Caki2 (cell line): ENCODE data around the gene DHRS3. TPM values are rescaled to one million over a fixed set of nuclear protein-coding genes. Genes with fewer than 3 reads are reported as not detected.

Source experiments
- DNase-seq: peaks from one replicate; pipeline ENCODE4 v3.0.0-alpha.2; 2015; ENCODE audit warnings: low read depth
- in situ Hi-C: cut with HindIII; loops from 2 replicates; pipeline ENCODE4 v1.10.0; 2016; ENCODE audit warnings: low sequenced_read_pairs, low pct_unique_long_range_greater_than_20kb, mixed read lengths
- total RNA-seq: library from RNA; depleted of rRNA; stranded (reverse); fragments of >200 nt; shearing (Covaris generic); gene quantifications from 2 replicates; pipeline ENCODE4 v1.2.3, GENCODE V29; 2014; ENCODE audit warnings: low replicate concordance

Gene DHRS3
- total RNA-seq, 1 experiment from 2014 or later: 550 TPM

GRCh38 chr1:12588695-12589094, 29.3 kb downstream of the DHRS3 start:
- in situ Hi-C loops: no loop called here
- no peak for DNase-seq

- in situ Hi-C loops: no loop called here
- DNase-seq: peak; percentile 87
These were observed 29.9 kb downstream of the DHRS3 start for GRCh38 chr1:12587981-12588640.

- in situ Hi-C loops: no loop called here
These were observed 31.8 kb downstream of the DHRS3 start for GRCh38 chr1:12585951-12586942.

GRCh38 chr1:12585536-12585935, 32.5 kb downstream of the DHRS3 start:
- no peak for DNase-seq
- in situ Hi-C loops: no loop called here

More at GRCh38 chr1:12585951-12586942, 31.8 kb downstream of the DHRS3 start:
- DNase-seq: no peak

- no peak for DNase-seq
- in situ Hi-C loops: no loop called here
These were observed 33.0 kb downstream of the DHRS3 start for GRCh38 chr1:12584900-12585525.

GRCh38 chr1:12583484-12583883, 34.5 kb downstream of the DHRS3 start:
- DNase-seq: no peak
- in situ Hi-C loops: no loop called here

- in situ Hi-C loops: no loop called here
- no peak for DNase-seq
These were observed 35.4 kb downstream of the DHRS3 start for GRCh38 chr1:12582649-12583048.

GRCh38 chr1:12581179-12581578, 36.8 kb downstream of the DHRS3 start:
- no peak for DNase-seq
- in situ Hi-C loops: no loop called here

- no peak for DNase-seq
- in situ Hi-C loops: no loop called here
These were observed 37.7 kb downstream of the DHRS3 start for GRCh38 chr1:12580054-12580887.

GRCh38 chr1:12578860-12579422, 39.1 kb downstream of the DHRS3 start:
- no peak for DNase-seq
- in situ Hi-C loops: no loop called here

GRCh38 chr1:12577020-12577419, 41.0 kb downstream of the DHRS3 start:
- DNase-seq: no peak
- in situ Hi-C loops: no loop called here

- no peak for DNase-seq
- in situ Hi-C loops: no loop called here
These were observed 43.3 kb downstream of the DHRS3 start for GRCh38 chr1:12574757-12575139.

GRCh38 chr1:12573015-12573825, 44.8 kb downstream of the DHRS3 start:
- in situ Hi-C loops: no loop called here
- no peak for DNase-seq

GRCh38 chr1:12572522-12572921, 45.5 kb downstream of the DHRS3 start:
- DNase-seq: no peak
- in situ Hi-C loops: no loop called here

- in situ Hi-C loops: no loop called here
- DNase-seq: no peak
These were observed 47.7 kb downstream of the DHRS3 start for GRCh38 chr1:12570291-12570690.

- DNase-seq: no peak
- in situ Hi-C loops: no loop called here
These were observed 49.8 kb downstream of the DHRS3 start for GRCh38 chr1:12568009-12568767.
